GM19025 (cell line): ENCODE results near the gene SEH1L.
"Not testable (repeated sequence)": the region's sequence is repeated elsewhere in the genome, so short reads cannot be mapped to it uniquely, and the experiment has no call there.

Source experiments
- ATAC-seq: cut with Tn5 transposase; IDR thresholded peaks from one replicate; pipeline ENCODE4 v1.9.1; 2021; ENCODE audit warnings: mild to moderate bottlenecking, low read depth, moderate library complexity; ENCODE audit not compliant: unreplicated experiment

SEH1L gene

DNA sequence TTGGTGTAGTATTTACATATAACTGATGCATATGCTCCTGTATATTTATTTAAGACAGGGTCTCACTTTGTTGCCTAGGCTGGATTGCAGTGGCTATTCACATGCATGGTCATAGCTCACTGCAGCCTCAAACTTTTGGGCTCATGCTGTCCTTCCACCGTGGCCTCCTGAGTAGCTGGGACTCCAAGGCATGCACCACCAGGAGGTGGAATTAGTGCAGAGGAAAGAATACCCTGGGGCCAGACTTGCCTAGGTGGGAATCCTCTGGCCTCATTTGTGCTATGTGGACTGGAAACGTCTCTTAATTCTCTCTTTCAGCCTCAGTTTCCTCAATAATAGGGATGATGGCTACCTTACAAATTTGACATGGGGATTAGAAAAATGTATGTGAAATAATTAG lies 45.6 kb downstream of the SEH1L start:
- ATAC-seq = no peak

DNA sequence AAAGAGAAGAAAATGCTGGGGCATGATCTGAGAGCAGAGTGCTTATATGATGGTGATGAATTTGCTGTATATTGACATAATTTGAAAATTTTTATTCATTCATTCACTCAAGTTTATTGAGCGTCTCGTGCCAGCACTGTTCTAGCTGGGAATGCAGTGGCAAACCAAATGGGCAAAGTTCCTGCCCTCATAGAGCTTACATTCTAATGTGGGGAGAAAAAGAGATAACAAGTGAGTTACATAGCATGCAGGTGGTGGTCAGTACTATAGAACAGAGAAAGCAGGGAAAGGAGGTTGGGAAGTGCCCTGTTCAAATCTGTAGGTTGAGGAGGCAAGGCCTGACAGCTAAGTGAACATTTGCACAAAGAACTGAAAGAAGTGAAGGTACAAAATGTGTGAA lies 47.6 kb downstream of the SEH1L start:
- ATAC-seq = no peak

DNA sequence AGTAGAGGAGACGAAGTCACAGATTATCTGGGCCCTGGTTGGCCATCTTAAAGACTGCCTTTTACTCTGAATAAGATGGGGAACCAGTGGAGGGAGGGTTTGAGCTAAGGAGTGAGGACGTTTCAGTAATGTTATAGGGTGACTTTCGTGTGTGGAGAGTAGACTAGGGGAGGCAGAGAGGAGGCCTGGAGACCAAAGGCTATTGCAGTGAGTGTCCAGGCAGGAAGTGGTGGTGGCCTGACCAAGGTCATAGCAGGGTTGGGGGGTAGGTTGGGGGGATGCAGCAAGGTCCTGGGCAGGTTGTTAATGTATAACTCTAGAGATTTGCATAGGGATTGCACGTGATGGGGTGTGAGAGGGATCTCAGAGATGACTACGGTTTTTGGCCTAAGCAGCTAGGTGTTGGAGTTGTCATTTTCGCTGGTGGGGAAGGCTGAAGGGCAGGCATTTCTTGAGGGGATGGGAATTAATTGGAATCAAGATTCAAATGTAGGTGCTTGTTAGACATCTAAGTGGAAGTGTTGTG lies 48.2 kb downstream of the SEH1L start:
- ATAC-seq = no peak

DNA sequence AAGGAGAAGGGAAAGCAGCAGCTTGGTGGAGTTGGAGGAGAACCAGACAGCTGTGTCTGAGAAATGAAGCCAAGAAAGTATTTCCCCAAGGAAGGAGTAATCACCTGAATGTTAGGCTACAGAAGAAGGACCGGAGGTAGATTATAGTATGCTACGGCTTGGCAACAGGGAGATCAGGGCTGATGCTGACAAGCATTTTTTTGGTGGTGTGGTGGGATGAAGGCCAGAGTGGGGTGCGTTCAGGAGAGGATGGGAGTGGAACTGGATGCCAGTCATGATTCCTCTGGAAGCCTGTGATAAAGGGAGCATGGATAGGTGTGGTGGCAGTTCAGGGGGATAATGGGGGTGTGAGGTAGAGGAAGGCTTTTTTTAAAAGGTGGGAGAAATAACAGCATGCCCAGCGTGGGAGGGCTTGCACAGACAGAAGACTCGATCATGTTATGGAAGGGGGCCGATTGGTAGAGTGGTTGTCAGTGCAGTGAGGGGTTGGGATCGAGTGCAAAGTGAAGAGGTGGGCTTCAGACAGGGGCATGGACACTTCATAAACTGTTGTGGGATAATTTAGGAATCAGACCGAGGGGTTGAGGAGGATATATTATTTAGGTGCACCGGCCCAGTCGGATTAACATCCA lies 49.0 kb downstream of the SEH1L start:
- no peak for ATAC-seq

DNA sequence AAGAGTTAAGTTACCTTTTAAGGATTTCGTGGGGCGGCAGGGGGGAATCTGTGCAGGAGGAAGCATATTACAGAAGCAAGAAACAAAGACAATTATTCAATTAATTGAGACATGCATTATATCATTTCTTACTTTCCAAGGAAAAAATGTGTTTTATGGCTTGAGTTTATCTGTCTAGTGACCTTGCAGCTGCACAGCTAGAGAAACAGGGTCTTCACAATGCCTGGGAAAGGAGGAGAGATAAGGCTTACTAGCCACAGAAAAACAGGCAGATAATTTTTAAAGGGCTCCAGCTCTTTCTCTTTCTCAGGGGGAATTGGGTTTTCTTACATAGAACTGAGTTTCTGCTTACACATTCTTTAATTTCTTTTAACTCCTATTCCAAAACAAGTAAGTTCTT lies 49.5 kb downstream of the SEH1L start:
- ATAC-seq = not testable (repeated sequence)

DNA sequence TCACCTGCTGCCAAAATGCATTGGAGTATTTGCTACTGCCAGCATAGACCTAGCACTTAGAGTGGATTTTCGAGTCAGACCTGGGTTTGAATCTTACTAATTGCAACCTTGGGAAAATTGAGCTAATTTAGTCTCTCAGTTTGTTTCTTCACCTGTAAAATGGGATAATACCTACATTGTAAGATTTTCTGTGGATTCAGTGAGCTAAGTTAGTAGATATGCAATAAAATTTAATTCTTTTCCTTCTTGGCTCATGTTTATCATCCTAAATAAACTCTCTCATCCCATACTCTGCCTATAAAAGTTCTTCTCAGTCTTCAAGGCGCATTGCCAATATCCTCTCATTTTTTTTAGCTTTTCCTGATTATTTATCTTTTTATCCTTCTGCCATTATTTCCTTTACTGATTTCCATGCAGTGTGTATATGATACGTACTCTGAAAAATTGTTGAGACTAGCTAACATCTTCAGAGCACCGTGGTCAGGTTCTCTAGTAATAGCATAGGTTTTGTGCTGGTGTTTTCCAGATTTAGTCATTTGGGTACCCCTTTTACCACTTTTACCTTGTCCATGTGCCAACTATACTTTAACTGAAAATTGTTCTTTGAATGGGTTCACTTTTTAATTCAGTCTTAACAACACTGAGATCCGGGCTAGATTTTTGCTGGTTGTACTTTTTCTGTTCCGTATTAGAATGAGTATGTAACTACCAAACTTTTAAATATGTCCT lies 50.7 kb downstream of the SEH1L start:
- no peak for ATAC-seq

DNA sequence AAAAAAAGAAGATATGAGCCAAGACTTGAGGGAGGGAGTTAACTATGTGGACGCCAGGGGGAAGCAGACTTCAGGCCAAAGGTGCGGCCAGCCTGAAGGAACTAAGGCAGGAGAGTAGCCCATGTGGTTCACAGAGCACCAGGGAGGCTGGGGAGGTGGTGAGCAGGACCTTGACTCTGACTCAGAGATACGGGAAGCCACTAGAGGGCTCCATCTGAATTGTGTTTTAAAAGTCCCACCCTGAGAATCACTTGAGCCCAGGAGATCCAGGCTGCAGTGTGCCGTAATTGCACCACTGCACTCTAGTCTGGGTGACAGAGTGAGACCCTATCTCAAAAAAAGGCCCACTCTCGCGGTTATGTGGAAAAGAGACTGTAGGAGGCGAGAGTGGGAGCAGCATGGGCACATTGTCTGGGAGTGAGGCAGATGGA lies 55.7 kb downstream of the SEH1L start:
- ATAC-seq = no peak

DNA sequence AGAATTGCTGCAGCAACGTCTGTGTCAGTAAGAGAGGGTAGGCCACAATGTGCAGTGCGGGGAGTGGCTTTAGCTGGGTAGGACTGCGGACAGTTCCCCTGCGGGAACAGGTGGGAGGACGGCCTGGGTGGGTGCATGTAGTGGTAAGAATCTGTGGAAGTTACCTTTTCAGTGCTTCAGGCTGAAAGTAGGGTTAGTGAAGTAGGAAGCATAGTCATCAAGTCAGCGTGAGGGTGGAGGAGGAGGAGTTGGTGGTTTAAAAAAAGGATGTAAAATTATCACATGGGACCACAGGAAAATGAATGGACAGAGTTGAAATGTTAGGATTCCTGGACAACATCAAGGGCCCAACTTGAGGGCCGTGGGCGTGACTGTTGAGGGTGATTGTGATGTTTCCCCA lies 56.6 kb downstream of the SEH1L start:
- ATAC-seq = no peak

DNA sequence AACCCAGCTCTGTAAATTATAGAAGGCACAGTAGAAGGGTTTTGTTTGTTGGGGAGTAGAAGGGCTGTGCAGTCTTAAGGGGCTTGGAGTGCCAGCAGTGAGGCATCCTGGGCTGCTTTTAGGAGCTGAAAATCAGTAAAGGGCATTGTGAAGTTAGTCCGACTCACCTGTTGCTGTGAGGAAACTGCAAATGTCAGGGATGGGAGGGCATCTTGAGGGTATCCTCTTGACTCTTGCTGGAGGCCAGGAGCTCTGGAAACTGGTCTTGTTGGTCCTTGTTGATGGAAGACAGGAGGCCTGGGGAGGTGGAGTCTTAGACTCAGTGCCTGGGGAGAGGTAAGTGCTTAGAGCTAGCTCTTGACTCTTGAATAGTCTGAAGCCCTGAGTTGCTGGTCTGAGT lies 57.5 kb downstream of the SEH1L start:
- no peak for ATAC-seq

DNA sequence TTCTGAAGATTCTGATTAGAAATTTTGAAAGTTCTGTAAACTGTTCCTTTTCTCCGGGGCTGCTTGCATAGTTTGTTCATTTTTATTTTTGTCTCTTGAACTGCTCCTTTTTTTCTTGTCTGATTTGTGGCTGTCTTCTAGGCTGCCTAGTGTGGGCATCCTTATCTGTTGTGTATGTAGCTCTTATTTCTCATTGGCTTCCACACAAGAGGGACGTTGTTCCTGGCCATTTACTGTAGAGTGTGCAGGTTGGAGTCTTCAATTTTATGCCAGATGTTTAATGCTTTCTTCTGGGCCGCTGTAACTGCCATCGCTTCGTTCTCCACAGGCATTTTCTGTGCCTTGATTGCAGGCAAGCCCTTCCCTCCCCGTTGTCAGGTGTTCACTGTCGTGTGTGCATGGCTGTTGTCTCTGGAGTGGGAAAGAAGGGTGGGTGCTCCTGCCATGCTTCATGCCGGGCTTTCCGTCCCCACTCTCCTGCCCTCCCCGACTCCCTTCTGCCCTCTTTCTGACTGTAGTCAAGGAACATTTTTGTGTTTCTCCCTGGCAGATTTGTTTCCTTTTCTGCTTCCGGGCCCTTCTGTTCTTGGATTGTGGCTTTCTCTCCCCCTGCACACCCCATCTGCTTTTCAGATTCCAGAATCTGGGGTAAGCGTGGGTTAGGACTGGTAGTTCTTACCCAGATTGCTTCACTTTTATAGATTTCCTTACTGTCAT lies 58.9 kb downstream of the SEH1L start:
- ATAC-seq = no peak

DNA sequence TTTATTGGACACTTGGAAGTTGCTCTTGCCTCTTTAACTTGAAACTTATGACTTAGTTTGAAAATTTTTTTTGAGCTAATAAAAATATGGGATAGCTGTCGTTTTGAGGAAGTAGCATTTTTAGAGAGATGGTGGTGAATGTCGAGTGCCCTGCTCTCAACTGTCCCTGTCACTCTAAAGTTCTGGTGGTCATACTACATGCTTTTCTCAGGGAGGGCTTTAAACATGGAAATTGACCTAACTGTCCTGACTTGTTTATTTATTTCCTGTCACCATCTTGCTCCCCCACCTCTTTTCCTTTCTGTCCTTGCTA lies 59.4 kb downstream of the SEH1L start:
- no peak for ATAC-seq

DNA sequence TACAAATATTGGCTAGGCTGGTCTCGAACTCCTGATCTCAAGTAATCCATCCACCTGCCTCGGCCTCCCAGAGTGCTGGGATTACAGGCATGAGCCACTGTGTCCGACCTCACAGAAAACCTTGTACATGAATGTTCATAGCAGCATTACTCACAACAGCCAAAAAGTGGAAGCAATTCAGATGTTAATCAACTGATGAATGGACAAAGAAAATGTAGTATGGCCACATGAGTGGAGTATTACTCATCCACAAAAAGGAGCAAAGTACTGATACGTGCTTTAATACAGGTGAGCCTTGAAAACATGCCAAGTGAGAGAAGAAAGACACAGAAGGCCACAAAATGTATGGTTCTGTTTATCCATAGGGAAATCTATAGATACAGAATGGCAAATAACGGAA lies 63.9 kb downstream of the SEH1L start:
- no peak for ATAC-seq

DNA sequence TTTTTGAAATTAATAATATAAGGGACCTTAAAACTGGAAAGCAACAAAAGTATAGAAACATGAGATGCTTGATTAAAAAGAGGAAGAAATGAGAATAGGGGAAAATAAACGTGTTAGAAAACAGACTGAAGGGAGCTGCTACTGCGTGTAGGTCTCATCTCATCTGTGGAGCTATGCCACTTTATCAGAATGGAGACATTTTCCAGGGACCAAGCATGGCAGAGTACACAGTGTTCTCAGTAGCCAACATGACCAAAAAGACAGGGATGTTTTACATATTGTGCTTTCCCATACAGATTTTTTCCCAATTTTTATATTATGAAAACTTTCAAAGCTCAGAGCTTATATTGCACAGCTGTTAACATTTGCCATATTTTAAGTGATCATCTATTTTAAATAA lies 66.4 kb downstream of the SEH1L start:
- ATAC-seq = no peak

DNA sequence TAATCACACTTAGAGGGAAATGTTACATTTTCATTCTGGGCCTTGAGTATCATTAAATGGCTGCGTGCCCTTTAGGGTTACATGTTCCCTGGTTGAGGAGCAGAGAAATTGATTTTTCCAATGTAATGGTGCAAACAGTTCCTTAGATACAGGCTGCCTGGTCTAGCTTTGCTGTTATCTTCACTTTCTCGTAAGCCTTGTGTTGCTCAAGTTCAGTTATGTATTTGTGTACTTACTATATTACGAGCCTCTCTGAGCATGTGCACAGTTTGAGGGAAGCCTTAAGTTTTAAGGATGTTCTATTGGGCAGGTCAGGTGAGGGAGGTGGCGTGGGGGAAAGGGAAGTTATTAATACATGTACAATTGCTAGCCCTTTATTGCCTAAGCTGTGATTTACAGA lies 67.0 kb downstream of the SEH1L start:
- no peak for ATAC-seq

DNA sequence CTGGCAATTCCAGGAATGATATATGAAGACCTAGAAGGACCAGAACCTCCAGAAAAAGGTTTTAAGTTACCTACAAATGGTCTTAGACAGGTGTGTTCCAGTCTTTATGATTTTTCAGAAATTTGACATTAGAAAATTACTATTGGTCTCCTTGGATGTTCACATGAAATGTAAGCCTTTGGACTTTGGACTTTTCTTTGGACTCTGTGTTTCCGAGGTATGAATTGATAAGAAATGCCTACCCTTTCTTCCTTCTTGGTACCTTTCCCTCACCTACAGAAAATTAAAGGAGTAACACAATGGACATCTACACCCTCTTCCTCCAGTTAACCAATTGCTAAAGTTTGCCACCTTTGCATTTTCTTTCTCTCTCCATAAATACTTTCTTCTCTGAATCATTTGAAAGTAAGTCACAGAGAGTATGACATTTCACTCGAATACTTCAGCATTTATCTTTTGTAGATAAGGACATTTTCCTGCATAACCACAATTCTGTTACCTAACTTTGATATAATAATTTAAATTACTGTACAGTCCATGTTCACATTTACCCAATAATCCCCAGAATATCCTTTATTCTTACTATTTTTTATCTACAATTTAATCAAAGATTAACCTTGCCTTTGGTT lies 69.5 kb downstream of the SEH1L start:
- ATAC-seq = no peak

DNA sequence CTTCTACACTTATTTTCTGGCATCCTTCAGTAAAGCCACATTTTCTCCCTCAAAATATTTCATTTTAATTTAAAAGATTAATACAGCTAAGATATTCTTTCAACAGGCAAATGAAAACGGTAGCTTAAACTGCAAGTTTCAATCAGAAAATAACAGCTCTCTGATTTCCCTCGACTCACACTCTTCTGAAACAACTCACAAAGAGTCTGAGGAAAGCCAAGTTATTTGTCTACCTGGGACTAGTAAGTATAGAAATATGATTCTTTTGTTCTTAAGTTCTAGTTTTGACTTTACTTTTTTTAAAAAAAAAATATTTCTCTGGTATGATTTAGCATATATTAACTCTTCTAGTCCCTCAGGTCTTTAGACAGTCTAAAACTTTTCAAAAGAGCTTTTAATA lies 70.6 kb downstream of the SEH1L start:
- ATAC-seq = no peak

DNA sequence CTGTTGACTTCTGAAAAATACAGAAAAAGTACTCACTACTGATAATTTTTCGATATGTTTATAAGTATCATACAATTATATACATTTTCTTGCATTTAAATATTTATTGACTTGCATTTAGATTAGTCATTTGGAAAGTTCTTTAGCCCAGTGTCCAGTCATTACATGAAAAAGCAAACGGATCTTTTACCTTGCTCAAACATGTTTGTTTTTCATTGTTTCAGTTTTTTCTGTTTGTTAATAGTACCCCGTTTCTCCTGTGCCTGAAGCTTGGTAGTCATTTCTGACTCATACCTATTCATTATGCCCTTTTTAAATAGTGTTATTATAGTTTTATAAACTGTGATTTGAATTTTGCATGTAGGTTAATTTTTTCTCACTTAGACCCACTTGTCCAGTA lies 71.5 kb downstream of the SEH1L start:
- no peak for ATAC-seq

DNA sequence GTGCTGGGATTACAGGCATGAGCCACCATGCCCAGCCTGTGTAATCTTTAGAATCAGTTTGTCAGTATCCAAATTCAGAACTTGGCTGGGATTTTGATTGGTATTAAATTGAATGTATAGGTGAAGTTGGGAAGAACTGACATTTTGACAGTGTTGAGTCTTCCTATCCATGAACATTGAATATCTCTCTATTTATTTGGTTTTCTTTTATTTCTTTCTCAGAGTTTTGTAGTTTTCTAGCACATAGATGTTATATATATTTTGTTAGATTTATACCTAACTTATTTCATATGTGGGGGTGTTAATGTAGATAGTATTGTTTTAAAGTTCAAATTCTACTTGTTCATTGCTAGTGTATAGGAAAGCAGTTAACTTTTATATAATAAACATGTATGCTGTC lies 74.8 kb downstream of the SEH1L start:
- no peak for ATAC-seq

DNA sequence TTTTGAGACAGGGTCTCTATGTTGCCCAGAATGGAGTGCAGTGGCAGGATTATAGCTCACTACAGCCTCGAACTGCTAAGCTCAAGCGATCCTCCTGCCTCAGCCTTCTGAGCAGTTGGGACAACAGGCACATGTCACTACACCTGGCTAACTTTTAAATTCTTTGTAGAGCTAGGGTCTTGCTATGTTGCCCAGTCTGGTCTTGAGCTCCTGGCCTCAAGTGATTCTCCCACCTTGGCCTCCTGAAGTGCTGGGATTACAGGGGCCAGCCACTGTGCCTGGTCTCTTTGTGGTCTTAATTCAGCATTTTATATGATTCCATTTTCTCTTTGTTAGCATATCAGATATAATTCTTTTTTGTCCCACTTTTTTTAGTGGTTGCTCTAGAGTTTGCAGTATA lies 77.4 kb downstream of the SEH1L start:
- ATAC-seq = no peak

DNA sequence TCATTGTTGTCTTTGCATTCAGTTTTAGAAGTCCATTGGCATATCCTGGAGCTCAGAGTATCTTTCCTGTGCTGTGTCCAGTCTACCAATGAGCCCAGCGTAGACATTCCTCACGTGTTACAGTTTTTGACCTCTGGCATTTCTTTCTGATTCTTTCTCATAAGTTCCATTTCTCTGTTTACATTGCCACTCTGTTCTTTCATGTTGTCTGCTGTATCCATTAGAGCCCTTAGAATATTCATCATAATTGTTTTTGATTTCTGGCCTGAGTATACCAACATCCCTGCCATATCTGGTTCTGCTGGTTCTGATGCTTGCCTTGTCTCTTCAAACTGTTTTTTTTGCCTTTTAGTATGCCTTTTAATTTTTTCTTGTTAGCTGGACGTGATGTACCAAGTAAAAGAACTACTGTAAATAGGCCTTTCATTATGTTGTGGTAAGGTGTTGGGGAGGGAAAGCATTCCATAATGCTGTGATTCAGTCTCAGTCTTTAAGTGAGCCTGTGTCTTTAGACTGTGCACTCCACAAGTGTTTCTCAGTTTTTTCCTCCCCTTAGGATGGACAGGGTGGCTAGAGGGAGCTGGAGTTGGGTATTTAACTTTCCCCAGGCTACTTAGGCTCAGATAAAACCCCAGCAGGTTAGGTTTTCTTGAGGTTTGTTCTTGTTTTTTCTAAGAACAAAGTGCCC lies 78.9 kb downstream of the SEH1L start:
- ATAC-seq = no peak

DNA sequence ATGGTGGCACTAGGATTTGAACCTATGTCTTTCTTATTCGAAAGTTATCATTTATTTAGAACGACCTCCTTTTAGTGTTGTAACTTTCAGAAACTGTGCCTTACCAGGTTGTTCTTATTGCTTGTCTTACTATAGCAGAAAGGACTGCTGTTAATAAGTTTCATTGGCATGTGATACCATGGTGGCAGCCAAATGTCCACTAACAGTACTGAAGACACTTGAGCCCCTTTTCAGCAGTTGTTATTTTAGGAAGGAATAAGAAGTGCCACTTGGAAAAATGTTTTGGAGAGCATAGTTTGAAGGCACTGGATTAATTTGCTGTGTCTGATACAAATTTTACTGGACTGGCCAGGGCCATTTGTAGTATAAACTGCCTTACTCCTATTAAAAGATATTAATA lies 81.1 kb downstream of the SEH1L start:
- no peak for ATAC-seq
